GM12878 (cell line): ENCODE measurements around the gene NGRN.

Experiments
- JUNB ChIP-seq: IDR thresholded peaks from 2 replicates; pipeline ENCODE4 v1.6.1; 2016; ENCODE audit warnings: antibody characterized with exemption, mild to moderate bottlenecking
- NFIC ChIP-seq: IDR thresholded peaks from 2 replicates; pipeline ENCODE4 v1.6.1; 2012; ENCODE audit warnings: low read depth, mild to moderate bottlenecking, inconsistent platforms, low read length, moderate library complexity
- NRF1 ChIP-seq: conservative IDR thresholded peaks from 2 replicates; pipeline ENCODE4 v1.6.1; 2011; ENCODE audit warnings: mild to moderate bottlenecking, low read depth, low read length, improper control_type of control experiment
- RAD21 ChIP-seq: IDR thresholded peaks from 2 replicates; pipeline ENCODE4 v1.6.1; 2011; ENCODE audit warnings: mild to moderate bottlenecking, low read depth, low read length, moderate library complexity; ENCODE audit not compliant: insufficient read depth
- SRF ChIP-seq, 2 experiments: IDR thresholded peaks; 2 replicates each; pipeline ENCODE4 v1.6.1; 2011; ENCODE audit warnings: low read depth in 2 of 2, low read length in 2 of 2, mild to moderate bottlenecking in 1 of 2, moderate library complexity in 1 of 2

GRCh38 chr15:90315278-90315982 is 50.0 kb downstream of the NGRN start:
- TF ChIP-seq RAD21 (no peak), NFIC (no peak), NRF1 (no peak), JUNB (no peak), SRF (IDR thresholded peaks at IDR 0.05; ENCODE audit: low read depth in 2 of 2, low read length in 2 of 2) (no peak)
